ENCODE data around the gene ADGRD1.
"Not testable (repeated sequence)": the region's sequence is repeated elsewhere in the genome, so short reads cannot be mapped to it uniquely, and the experiment has no call there.

Gene ADGRD1

DNA sequence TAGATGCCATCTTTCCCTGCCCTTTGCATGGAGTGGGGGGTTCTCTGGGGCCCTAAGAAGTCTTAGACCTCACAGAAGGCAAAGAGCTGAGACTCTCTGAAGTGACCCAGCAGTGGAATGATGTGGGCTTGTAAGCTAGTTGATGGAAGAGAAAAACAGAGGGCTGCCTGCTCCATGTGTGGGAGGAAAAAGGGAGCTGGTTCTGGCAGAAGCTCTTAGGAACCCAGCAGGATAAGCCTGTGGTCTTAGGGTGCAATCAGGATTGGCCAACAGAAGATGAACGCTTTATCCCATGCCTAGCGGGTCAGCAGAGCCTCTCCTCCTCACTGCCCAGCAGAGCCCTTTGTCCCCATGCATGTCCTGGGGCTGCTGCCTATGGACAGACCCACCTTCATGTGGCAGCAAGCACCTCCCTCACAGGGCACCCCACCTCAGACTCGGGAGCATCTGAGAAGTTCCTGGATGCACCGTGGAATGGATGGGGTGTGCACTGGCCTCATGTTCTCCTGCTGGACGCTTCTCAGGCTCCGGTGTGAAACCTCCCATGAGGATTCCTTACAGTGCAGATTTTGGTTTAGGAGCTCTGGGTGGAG lies 152.7 kb downstream of the ADGRD1 start:
- DNase-seq: no peak

DNA sequence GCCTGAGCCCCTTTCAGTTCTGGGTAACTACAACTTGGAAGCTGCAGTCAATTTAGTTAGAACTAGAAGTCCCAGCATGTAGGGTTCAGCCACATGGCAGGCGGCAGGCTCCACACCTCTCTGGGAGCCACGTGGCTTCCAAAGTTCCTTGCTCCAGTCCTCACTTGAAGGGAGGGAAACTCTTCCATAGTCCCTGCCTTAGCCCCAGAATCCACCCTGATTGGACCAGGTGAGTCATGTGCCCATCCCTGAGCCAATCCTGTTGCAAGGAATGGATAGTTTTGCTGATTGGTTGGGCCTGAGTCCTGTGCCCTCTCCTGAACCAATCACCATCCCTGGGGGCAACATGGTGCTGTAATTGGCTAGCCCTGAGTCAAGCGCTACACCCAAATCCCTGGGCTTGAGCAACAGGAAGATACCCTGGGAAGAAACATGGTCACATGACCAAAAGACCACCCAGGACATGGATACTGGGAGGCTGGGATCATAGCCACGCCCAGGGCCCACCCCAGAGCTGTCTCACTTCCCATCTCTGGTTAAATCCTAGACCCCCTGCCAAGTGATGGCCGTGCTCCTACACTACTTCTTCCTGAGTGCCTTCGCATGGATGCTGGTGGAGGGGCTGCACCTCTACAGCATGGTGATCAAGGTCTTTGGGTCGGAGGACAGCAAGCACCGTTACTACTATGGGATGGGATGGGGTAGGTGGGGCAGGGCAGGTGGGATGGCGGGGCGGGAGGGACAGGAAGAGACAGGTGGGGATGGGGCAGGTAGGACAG lies 154.7 kb downstream of the ADGRD1 start:
- no peak for DNase-seq

- no peak for DNase-seq
Observed at GRCh38 chr12:131111446-131111845, 157.7 kb downstream of the ADGRD1 start.

GRCh38 chr12:131112021-131112420 lies 158.3 kb downstream of the ADGRD1 start:
- no peak for DNase-seq

- DNase-seq: no peak
Observed at GRCh38 chr12:131112700-131113290, 159.1 kb downstream of the ADGRD1 start.

GRCh38 chr12:131113568-131114270 lies 160.0 kb downstream of the ADGRD1 start:
- DNase-seq: no peak

DNA sequence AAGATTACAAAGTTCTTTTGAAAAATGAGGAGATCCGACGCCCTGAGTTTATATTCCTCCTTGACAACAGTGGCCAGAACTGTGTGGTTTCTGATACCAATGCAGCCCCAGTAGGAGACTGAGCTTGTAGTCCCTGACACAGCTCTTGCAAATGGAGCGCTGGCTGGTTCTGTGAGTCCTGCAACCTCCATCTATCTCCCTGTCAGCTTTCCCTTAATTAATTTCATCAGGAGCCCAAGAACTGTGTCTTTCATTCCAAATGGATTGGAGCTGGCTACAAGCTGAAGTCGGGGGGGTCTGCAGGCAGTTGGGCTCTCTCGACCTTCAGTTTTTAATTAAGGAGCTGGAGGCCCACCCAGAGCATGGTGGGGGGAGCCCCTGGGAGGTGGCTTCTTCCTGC lies 160.6 kb downstream of the ADGRD1 start:
- DNase-seq: no peak

DNA sequence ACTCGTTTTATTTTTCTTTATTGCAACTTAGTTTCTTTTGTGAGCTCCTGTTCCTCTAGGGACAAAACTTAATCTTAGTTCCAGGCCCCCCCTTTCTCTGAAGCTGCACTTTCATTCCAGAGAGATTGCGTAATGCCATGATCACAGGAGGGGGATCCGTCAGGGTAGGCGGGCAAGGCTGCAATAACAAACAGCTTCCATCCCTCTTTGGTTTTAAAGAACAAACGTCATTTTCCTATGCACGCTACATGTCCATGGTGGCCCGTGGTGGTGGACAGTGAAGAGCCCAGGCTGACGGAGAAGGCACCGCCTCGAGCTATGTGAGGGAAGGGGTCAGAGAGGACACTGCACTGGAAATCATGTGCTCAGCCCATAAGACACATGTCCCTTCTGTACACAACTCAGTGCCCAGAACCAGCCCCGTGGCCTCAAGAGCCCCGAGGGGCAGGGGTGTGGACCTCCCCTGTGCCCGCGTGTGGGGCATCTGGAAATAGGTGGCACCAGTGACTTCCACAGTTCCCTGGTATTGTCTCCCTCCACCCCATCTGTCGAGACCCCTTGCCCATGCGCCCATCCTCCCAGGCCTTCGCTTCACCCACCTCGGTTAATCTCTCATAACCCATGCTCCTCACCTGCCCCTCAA lies 161.4 kb downstream of the ADGRD1 start:
- DNase-seq: no peak

- no peak for DNase-seq
Observed at GRCh38 chr12:131115766-131116467, 162.2 kb downstream of the ADGRD1 start.

- no peak for DNase-seq
Observed at GRCh38 chr12:131116468-131117117, 162.9 kb downstream of the ADGRD1 start.

- DNase-seq: no peak
Observed at GRCh38 chr12:131117438-131118245, 163.9 kb downstream of the ADGRD1 start.

DNA sequence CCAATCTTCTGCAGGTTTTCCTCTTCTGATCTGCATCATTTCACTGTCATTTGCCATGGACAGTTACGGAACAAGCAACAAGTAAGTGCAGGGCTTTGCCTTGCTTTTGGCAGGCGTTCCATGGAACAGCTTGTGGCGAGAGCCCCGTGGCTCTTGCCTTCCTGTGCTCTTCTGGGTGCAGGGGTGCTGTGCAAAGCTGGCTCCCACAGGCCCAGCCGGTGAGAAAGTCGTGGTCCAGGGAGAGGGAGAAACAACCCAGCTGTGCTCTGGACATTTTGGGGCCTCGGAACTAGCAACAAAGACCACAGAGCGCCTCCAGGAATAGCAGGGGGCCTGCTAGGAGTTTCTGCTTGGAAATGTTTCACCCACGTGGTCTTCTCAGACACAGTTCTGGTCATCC lies 164.7 kb downstream of the ADGRD1 start:
- no peak for DNase-seq

DNA sequence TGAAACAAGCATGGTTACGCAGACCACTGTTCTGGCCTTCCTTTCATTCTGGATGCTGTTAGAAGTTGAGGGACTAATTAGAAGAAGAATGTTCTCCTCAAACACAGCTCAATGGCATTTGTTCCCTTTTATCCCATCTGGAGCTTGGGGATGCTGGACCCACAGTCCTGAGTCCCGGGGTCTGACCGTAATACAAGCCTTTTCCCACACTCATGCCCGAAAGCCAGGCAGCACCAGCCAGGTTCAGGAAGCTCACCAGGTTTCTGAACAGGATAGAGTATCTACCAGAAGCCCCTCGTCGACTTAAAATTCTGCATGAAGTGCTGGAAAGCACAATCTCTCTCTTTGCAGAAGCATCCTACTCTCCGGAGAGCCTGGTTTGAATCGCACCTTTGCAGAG lies 165.6 kb downstream of the ADGRD1 start:
- not testable (repeated sequence) for DNase-seq

DNA sequence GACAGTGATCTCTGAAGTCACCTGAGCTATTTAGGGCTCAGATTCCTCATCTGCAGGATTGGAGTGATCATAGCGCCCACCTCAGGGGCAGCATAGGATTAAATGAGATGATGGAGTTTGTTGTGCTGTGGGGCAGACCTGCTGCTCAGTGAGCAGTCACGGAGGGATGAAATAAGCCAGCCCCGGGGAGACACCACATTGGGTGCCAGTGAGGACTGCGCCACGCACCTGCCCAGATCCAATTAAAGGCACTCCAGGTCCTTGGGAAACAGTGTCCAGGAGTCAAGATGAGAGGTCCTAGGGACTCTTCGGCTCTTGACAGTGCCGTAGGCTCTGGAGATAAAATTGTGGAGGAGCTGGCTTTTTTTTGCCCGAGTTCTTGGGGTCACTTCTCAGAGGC lies 166.2 kb downstream of the ADGRD1 start:
- DNase-seq: no peak

GRCh38 chr12:131120831-131121271 lies 167.1 kb downstream of the ADGRD1 start:
- DNase-seq: no peak

- DNase-seq: no peak
Observed at GRCh38 chr12:131121705-131122405, 168.1 kb downstream of the ADGRD1 start.

DNA sequence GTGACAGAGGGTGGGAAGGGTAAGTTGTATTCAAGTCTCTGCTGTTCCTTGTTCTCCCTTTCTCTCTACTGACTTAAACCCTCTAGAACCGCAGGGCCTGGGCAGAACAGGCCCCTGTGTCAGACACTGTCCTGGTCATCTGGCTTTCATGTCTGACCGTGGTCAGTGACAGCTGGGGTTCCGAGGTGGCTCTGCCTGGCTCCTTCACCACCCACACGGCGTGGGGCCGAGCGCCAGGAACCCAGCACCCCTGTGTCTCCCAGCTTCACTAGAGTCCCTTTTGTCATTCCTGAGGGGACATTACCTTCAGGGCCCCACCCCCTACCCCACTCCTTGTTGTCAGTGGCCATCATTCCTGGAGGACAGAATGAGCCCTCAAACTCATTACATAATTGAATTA lies 168.9 kb downstream of the ADGRD1 start:
- no peak for DNase-seq

- DNase-seq: no peak
Observed at GRCh38 chr12:131123817-131124216, 170.1 kb downstream of the ADGRD1 start.

DNA sequence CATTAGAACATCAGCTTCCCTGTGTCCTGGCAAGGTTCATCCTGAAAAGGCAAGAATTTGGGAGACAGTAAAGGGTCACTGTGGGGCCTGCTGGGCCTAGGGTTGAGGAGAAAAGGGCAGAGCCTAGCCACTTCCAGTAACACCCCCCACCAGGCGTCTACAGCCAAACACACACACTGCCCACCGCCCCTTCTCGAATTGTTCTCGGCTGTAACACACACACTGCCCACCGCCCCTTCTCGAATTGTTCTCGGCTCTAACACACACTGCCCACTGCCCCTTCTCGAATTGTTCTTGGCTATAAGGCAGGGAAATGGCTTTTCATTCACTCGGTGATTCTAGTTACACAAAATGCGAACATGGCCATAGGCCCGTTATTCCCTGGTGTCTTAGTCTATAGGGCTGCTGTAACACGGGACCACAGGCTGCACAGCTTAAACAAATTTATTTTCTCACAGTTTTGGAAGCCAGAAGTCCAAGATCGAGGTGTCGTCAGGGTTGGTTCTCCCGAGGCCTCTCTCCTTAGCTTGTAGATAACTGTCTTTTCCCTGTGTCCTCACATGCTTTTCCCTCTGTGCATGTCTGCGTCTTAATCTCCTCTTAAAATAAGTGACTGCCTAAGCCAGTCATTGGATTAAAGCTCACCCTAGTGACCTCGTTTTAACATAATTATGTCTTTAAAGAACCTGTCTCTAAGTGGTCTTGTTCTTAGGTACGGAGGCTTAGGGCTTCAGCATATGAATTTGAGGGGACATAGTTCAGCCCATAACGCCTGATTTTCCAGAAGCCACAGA lies 171.0 kb downstream of the ADGRD1 start:
- DNase-seq: no peak
